Endothelial cell of umbilical vein (primary cell): ENCODE results near the gene RNF111.

Experiments used
- CTCF ChIP-seq, 2 donors: IDR thresholded peaks; 1 replicate in 1 of 2; 2 replicates in 1 of 2; pipeline ENCODE4 v1.5.1; 2011; ENCODE audit warnings: low read length in 2 of 2, mild to moderate bottlenecking in 2 of 2, moderate library complexity in 2 of 2, control low read depth in 1 of 2, inconsistent platforms in 1 of 2, low read depth in 1 of 2; ENCODE audit not compliant: insufficient read depth in 1 of 2; ENCODE audit errors: extremely low read depth in 1 of 2
- POLR2AphosphoS5 ChIP-seq: IDR thresholded peaks from 2 replicates; pipeline ENCODE4 v1.6.1; 2012; ENCODE audit warnings: low read depth, mild to moderate bottlenecking, control low read depth, low read length, moderate library complexity; ENCODE audit not compliant: insufficient read depth
- TF ChIP-seq, protein P1 (sequence below): IDR thresholded peaks from 2 replicates; pipeline ENCODE4 v1.6.1; 2011; ENCODE audit not compliant: insufficient read depth, insufficient read length

- no peak for TF ChIP-seq CTCF (IDR thresholded peaks at IDR 0.05; ENCODE audit: extremely low read depth in 1 of 2, insufficient read depth in 1 of 2, low read depth in 1 of 2, low read length in 2 of 2)
- TF ChIP-seq, protein P1, sequence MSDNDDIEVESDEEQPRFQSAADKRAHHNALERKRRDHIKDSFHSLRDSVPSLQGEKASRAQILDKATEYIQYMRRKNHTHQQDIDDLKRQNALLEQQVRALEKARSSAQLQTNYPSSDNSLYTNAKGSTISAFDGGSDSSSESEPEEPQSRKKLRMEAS: no peak
- TF ChIP-seq POLR2AphosphoS5: no peak
Measured at GRCh38 chr15:59035201-59035600, 47.7 kb downstream of the RNF111 start.
